GM19099 (cell line): Measurements from ENCODE around the gene AP1S3.

Source experiments
- POLR2A ChIP-seq: IDR thresholded peaks from 3 replicates; pipeline ENCODE4 v1.6.1; 2011; ENCODE audit warnings: low read depth; ENCODE audit not compliant: insufficient read length; ENCODE audit errors: extremely low read depth

AP1S3 gene

GRCh38 chr2:223786943-223787342 is 50.4 kb downstream of the AP1S3 start:
- no peak for TF ChIP-seq POLR2A

- TF ChIP-seq POLR2A = no peak
These were observed 51.1 kb downstream of the AP1S3 start for GRCh38 chr2:223786236-223786635.

- no peak for TF ChIP-seq POLR2A
These were observed 53.1 kb downstream of the AP1S3 start for GRCh38 chr2:223784221-223784772.

- no peak for TF ChIP-seq POLR2A
These were observed 54.8 kb downstream of the AP1S3 start for GRCh38 chr2:223782629-223783028.

- TF ChIP-seq POLR2A = no peak
These were observed 55.8 kb downstream of the AP1S3 start for GRCh38 chr2:223781560-223781959.

GRCh38 chr2:223779877-223780276 is 57.5 kb downstream of the AP1S3 start:
- TF ChIP-seq POLR2A = no peak

- TF ChIP-seq POLR2A = no peak
These were observed 63.2 kb downstream of the AP1S3 start for GRCh38 chr2:223774193-223774592.

- TF ChIP-seq POLR2A = no peak
These were observed 65.0 kb downstream of the AP1S3 start for GRCh38 chr2:223772363-223772762.

- TF ChIP-seq POLR2A = no peak
These were observed 65.9 kb downstream of the AP1S3 start for GRCh38 chr2:223771475-223771874.

- TF ChIP-seq POLR2A = no peak
These were observed 69.2 kb downstream of the AP1S3 start for GRCh38 chr2:223768179-223768578.

GRCh38 chr2:223767341-223767740 is 70.0 kb downstream of the AP1S3 start:
- TF ChIP-seq POLR2A = no peak

- TF ChIP-seq POLR2A = no peak
These were observed 72.1 kb downstream of the AP1S3 start for GRCh38 chr2:223765221-223765785.

- no peak for TF ChIP-seq POLR2A
These were observed 72.6 kb downstream of the AP1S3 start for GRCh38 chr2:223764796-223765195.

GRCh38 chr2:223762853-223763252 is 74.5 kb downstream of the AP1S3 start:
- TF ChIP-seq POLR2A = no peak

GRCh38 chr2:223760838-223761502 is 76.4 kb downstream of the AP1S3 start:
- no peak for TF ChIP-seq POLR2A
